ENCODE measurements around the gene IQCH.
"Not testable (repeated sequence)": the region's sequence is repeated elsewhere in the genome, so short reads cannot be mapped to it uniquely, and the experiment has no call there.

DNA sequence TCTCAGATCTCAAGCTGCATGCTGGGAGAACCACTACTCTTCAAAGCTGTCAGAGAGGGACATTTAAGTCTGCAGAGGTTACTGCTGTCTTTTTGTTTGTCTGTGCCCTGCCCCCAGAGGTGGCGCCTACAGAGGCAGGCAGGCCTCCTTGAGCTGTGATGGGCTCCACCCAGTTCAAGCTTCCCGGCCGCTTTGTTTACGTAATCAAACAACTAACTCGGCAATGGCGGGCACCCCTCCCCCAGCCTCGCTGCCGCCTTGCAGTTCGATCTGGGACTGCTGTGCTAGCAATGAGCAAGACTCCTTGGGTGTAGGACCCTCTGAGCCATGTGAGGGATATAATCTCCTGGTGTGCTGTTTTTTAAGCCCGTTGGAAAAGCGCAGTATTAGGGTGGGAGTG, 199.1 kb downstream of the IQCH start:
- TF ChIP-seq EZH2 (IDR thresholded peaks at IDR 0.05); POLR2AphosphoS5 (IDR thresholded peaks at IDR 0.05; ENCODE audit: borderline replicate concordance, low read depth, low read length); FOXP2 (optimal IDR thresholded peaks at IDR 0.05; ENCODE audit: control extremely low read depth, extremely low read length, insufficient read depth): not testable (repeated sequence)
